ENCODE measurements around the gene RDH14.

The RDH14 gene

GRCh38 chr2:18560797-18561085 lies 288 bp upstream of the RDH14 start:
- FAIRE-seq: no peak

- no peak for FAIRE-seq
Measured at GRCh38 chr2:18559531-18560030, 872 bp downstream of the RDH14 start.

- FAIRE-seq: no peak
Measured at GRCh38 chr2:18558458-18558857, 2.0 kb downstream of the RDH14 start.

- FAIRE-seq: no peak
Measured at GRCh38 chr2:18557121-18557520, 3.3 kb downstream of the RDH14 start.

GRCh38 chr2:18552351-18553077 lies 7.9 kb downstream of the RDH14 start:
- no peak for FAIRE-seq

- no peak for FAIRE-seq
Measured at GRCh38 chr2:18551623-18552022, 8.8 kb downstream of the RDH14 start.

GRCh38 chr2:18551169-18551568 lies 9.3 kb downstream of the RDH14 start:
- FAIRE-seq: no peak

- no peak for FAIRE-seq
Measured at GRCh38 chr2:18550433-18550832, 10.0 kb downstream of the RDH14 start.

GRCh38 chr2:18549083-18549482 lies 11.4 kb downstream of the RDH14 start:
- FAIRE-seq: no peak

- FAIRE-seq: no peak
Measured at GRCh38 chr2:18548621-18549020, 11.8 kb downstream of the RDH14 start.

GRCh38 chr2:18546567-18546966 lies 13.9 kb downstream of the RDH14 start:
- FAIRE-seq: no peak

GRCh38 chr2:18545384-18545783 lies 15.1 kb downstream of the RDH14 start:
- no peak for FAIRE-seq

GRCh38 chr2:18544171-18544570 lies 16.3 kb downstream of the RDH14 start:
- FAIRE-seq: no peak

- FAIRE-seq: no peak
Measured at GRCh38 chr2:18540872-18541271, 19.6 kb downstream of the RDH14 start.

- no peak for FAIRE-seq
Measured at GRCh38 chr2:18536697-18537096, 23.8 kb downstream of the RDH14 start.

GRCh38 chr2:18536100-18536499 lies 24.4 kb downstream of the RDH14 start:
- no peak for FAIRE-seq

- no peak for FAIRE-seq
Measured at GRCh38 chr2:18531194-18531593, 29.3 kb downstream of the RDH14 start.

GRCh38 chr2:18527822-18528221 lies 32.6 kb downstream of the RDH14 start:
- FAIRE-seq: no peak

GRCh38 chr2:18527326-18527725 lies 33.1 kb downstream of the RDH14 start:
- no peak for FAIRE-seq

GRCh38 chr2:18526429-18526828 lies 34.0 kb downstream of the RDH14 start:
- FAIRE-seq: no peak

GRCh38 chr2:18525852-18526251 lies 34.6 kb downstream of the RDH14 start:
- no peak for FAIRE-seq

- FAIRE-seq: no peak
Measured at GRCh38 chr2:18525236-18525635, 35.2 kb downstream of the RDH14 start.

GRCh38 chr2:18522484-18523146 lies 37.8 kb downstream of the RDH14 start:
- no peak for FAIRE-seq

Data from G401.6 (cell line).